NCI-H1417 (cell line): ENCODE measurements around the gene ALPL.
"Not testable (repeated sequence)": the region's sequence is repeated elsewhere in the genome, so short reads cannot be mapped to it uniquely, and the experiment has no call there.

ENCODE experiments used
- DNase-seq, 3 experiments: peaks; one replicate each; lab custom pipeline; 2025; lab: John Stamatoyannopoulos, UW

The ALPL gene

GRCh38 chr1:21559788-21560567 is 50.8 kb downstream of the ALPL start:
- peak in 2 of 3 experiments; percentile 11 to 59 for DNase-seq

DNA sequence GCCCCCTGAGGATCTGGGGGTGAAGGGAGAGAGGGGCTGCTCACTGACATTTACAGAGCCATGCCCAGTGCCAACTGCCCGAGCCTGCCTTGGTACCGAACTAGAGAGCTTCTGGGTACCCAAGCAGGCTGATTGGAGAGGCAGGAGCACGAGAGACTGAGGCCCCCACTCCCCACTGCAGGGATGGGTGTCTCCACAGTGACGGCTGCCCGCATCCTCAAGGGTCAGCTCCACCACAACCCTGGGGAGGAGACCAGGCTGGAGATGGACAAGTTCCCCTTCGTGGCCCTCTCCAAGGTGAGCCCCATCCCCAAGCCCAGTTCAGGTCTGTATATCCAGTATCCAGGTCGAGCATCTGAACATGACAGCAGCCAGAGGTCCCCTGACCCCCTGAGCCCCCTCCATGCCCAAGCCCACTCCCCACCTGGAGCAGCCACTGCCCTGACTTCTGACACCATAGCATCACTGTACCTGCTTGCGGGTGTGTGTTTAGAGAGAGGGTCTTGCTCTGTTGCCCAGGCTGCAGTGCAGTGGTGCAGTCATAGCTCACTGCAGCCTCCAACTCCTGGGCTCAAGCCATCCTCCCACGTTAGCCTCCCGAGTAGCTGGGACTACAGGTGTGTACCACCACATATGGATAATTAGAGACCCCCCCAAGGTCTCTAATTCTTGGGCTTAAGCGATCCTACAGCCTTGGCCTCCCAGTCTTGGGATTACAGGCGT is 51.9 kb downstream of the ALPL start:
- DNase-seq, result no peak

GRCh38 chr1:21562896-21563295 is 53.7 kb downstream of the ALPL start:
- DNase-seq, result no peak

DNA sequence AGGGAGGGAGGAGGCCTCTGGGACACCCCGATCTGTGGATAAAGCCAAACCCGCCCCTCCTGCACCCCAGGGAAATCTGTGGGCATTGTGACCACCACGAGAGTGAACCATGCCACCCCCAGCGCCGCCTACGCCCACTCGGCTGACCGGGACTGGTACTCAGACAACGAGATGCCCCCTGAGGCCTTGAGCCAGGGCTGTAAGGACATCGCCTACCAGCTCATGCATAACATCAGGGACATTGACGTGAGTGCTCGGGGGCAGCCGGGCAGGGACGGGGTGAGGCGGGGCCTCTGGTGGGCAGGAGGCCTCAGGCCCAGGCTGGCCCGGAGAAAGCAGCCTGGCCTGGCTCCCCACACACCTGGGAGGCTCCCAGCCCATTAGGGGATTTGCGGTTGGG is 54.7 kb downstream of the ALPL start:
- no peak for DNase-seq

GRCh38 chr1:21564521-21565095 is 55.4 kb downstream of the ALPL start:
- DNase-seq, result no peak

GRCh38 chr1:21565285-21565684 is 56.1 kb downstream of the ALPL start:
- DNase-seq, result no peak

- not testable (repeated sequence) for DNase-seq
Observed at GRCh38 chr1:21566361-21566760, 57.1 kb downstream of the ALPL start.

GRCh38 chr1:21567241-21568005 is 58.2 kb downstream of the ALPL start:
- DNase-seq, result no peak

DNA sequence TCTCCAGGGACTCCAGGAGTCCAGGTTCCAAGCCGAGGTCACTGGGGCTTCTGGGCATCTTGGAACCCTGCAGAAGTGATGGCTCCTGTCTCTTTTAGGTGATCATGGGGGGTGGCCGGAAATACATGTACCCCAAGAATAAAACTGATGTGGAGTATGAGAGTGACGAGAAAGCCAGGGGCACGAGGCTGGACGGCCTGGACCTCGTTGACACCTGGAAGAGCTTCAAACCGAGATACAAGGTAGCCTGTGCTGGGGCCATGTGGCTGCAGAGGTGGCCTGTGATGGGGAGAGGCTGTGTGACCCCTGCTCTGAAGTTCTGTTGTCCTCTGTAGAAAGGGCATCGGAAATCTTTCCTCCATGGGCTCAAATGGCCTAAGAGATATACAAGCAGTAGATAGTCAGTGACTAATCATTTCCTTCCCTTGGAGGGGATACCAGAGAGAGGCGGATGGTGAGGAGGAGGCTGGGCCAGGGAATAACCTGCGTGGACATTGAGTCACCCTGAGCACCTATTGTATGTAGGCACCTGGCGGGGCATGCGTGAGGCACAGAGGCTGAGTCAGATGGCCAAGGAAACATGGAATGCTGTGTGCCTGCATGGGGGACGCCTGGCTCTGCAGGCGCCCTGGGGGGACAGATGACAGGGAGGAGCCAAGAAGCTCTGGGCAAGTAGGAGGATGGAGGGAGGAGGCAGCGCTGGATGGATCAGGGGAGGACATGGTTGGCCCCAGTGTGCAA is 59.0 kb downstream of the ALPL start:
- peak in 1 of 3 experiments; percentile 5 for DNase-seq

DNA sequence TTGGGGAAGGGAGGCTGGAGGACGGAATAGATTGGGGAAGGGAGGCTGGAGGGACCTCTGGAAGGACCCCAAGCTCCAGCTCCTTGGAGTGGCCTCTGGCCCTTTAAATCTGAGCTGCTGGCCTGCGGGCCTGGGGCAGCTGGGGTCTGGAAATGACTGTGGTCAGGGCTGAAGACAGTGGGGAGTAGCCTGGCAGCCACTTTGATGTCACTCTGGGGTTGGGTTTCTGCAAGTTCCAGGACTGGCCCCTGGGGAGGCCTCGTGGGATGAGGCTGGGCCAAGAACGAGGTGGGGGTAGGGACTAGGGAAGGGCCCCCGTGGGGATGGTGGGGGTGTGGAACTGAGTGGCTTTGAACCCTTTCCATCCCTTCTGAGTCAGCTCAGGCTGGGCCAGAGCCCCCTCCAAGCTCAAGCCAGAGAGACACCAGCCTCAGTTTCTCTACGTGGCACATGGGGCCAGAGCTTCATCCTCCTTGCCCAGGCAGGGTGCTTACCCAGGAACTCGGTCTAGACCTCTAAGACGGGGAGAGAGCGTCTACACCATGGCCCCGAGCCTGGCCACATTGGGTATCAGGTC is 59.7 kb downstream of the ALPL start:
- no peak for DNase-seq

- DNase-seq, result no peak
Observed at GRCh38 chr1:21569820-21570527, 60.8 kb downstream of the ALPL start.

GRCh38 chr1:21570528-21570875 is 61.3 kb downstream of the ALPL start:
- DNase-seq, result no peak

- no peak for DNase-seq
Observed at GRCh38 chr1:21570885-21571284, 61.7 kb downstream of the ALPL start.

GRCh38 chr1:21572221-21572620 is 63.0 kb downstream of the ALPL start:
- DNase-seq, result no peak

GRCh38 chr1:21572735-21573277 is 63.6 kb downstream of the ALPL start:
- no peak for DNase-seq

GRCh38 chr1:21573475-21573874 is 64.3 kb downstream of the ALPL start:
- no peak for DNase-seq

DNA sequence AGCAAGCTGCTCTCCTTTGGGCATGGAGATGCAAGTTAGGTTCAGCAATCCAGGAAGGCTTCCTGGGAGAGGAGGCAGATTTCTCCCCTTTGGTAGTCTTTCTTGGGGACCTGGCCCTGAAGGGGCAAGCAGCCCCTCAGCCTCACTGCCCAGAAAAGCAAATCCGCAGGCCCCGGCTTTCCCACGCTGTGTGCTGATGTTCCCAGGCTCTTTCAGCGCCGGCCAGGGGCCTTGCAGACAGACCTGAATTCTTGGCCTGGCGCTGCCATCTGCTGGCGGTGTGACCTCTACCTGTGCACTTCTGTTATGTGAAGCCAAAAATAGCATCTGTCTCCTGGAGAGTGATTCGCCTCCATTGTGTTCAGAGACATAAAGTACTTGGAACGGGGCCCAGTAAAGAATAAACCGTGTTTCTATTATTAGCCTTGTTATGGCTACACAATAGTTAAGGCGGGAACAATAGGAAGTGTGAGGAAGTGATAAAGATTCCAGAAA is 64.8 kb downstream of the ALPL start:
- DNase-seq, result peak; percentile 83 to 96 (median 94)

- DNase-seq, result peak in 1 of 3 experiments; percentile 68
Observed at GRCh38 chr1:21574466-21575151, 65.4 kb downstream of the ALPL start.

GRCh38 chr1:21575351-21575942 is 66.2 kb downstream of the ALPL start:
- DNase-seq, result no peak
